PC-9 (cell line): ENCODE data around the gene STK32A.

Experiments
- EZH2 ChIP-seq: fragments of 200-600 bp; sonication (generic); IDR thresholded peaks from 2 replicates; pipeline ENCODE4 v1.8.0; 2017; ENCODE audit warnings: antibody characterized with exemption, low read depth
- TF ChIP-seq, protein P1 (sequence below): fragments of 200-600 bp; sonication (generic); conservative IDR thresholded peaks from 2 replicates; pipeline ENCODE4 v1.6.1; 2017; ENCODE audit warnings: mixed run types, antibody characterized with exemption, mild to moderate bottlenecking, moderate library complexity

DNA sequence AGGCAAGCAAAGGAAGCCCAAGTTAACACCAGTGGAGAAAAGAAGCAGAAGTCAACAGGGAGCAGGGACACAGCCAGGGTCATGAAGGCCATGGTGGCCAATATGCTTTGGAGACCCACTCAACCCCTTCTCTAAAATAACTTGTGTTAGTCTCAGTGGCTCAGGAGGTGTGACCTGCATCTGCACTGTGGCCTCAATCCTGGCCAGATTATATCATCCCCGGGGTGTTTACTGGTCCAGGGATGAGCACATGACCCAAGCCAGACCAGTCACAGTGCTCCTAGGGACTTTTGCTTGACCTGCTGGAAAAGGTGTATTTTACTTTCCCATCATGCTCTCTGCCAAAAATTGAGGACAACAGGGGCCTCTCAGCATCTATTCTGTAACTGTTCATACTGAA is 169.9 kb downstream of the STK32A start:
- TF ChIP-seq, protein P1, sequence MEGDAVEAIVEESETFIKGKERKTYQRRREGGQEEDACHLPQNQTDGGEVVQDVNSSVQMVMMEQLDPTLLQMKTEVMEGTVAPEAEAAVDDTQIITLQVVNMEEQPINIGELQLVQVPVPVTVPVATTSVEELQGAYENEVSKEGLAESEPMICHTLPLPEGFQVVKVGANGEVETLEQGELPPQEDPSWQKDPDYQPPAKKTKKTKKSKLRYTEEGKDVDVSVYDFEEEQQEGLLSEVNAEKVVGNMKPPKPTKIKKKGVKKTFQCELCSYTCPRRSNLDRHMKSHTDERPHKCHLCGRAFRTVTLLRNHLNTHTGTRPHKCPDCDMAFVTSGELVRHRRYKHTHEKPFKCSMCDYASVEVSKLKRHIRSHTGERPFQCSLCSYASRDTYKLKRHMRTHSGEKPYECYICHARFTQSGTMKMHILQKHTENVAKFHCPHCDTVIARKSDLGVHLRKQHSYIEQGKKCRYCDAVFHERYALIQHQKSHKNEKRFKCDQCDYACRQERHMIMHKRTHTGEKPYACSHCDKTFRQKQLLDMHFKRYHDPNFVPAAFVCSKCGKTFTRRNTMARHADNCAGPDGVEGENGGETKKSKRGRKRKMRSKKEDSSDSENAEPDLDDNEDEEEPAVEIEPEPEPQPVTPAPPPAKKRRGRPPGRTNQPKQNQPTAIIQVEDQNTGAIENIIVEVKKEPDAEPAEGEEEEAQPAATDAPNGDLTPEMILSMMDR, result no peak
- no peak for TF ChIP-seq EZH2
